OCI-LY3 (cell line): ENCODE results near the gene NCK2.

Experiments used
- H2AFZ ChIP-seq: fragments of 200-600, 300-600 bp; shearing (Covaris generic); 2 replicates; pipeline ENCODE4 v1.6.0; 2014; ENCODE audit warnings: antibody characterized with exemption, low read depth, low read length
- H3K27ac ChIP-seq: fragments of 200-600, 300-600 bp; sonication (generic); 2 replicates; pipeline ENCODE4 v1.5.1; 2014; ENCODE audit warnings: mild to moderate bottlenecking, low read length, moderate library complexity, mixed read lengths
- H3K27me3 ChIP-seq: fragments of 200-600, 300-600 bp; sonication (generic); 2 replicates; pipeline ENCODE4 v1.6.1; 2014; ENCODE audit warnings: low read depth, low read length, mixed read lengths
- H3K36me3 ChIP-seq: fragments of 200-600, 300-600 bp; sonication (generic); replicated peaks from 2 replicates; pipeline ENCODE3; 2014; ENCODE audit warnings: low read depth, low read length, mixed read lengths
- H3K4me1 ChIP-seq: fragments of 300-600, 200-600 bp; sonication (generic); 2 replicates; pipeline ENCODE4 v1.6.1; 2014; ENCODE audit warnings: low read length, mixed read lengths
- H3K4me2 ChIP-seq: fragments of 200-600, 300-600 bp; sonication (generic); 2 replicates; pipeline ENCODE4 v1.6.1; 2014; ENCODE audit warnings: low read length, mixed read lengths
- H3K4me3 ChIP-seq: fragments of 300-600, 200-600 bp; sonication (generic); 2 replicates; pipeline ENCODE4 v1.5.1; 2014; ENCODE audit warnings: antibody characterized with exemption, mild to moderate bottlenecking, low read length, moderate library complexity
- H3K79me2 ChIP-seq: fragments of 300-600, 200-600 bp; shearing (Covaris generic); 2 replicates; pipeline ENCODE4 v1.6.1; 2014; ENCODE audit warnings: mild to moderate bottlenecking, low read length, mixed read lengths
- H3K9ac ChIP-seq: fragments of 300-600, 200-600 bp; shearing (Covaris generic); 2 replicates; pipeline ENCODE4 v1.6.0; 2014; ENCODE audit warnings: mild to moderate bottlenecking, low read length, moderate library complexity
- H3K9me3 ChIP-seq: fragments of 200-600, 300-600 bp; shearing (Covaris generic); 2 replicates; pipeline ENCODE4 v1.6.1; 2014; ENCODE audit warnings: low read length, mixed read lengths; ENCODE audit not compliant: insufficient read depth
- H4K20me1 ChIP-seq: fragments of 200-600, 300-600 bp; sonication (generic); 2 replicates; pipeline ENCODE4 v1.6.1; 2016; ENCODE audit warnings: low read length, mixed read lengths; ENCODE audit not compliant: insufficient read depth
- CTCF ChIP-seq: fragments of 200-600, 300-600 bp; sonication (generic); IDR thresholded peaks from 2 replicates; pipeline ENCODE4 v1.5.1; 2014; ENCODE audit warnings: antibody characterized with exemption, low read length, low read depth
- EZH2phosphoT487 ChIP-seq: fragments of 200-600 bp; shearing (Covaris generic); IDR thresholded peaks from 2 replicates; pipeline ENCODE4 v1.6.1; 2018; ENCODE audit warnings: antibody characterized with exemption, mixed run types, low read depth

The NCK2 gene

GRCh38 chr2:105714141-105714540, 30.6 kb upstream of the NCK2 start:
- no peak overlapping the region for H3K4me2 ChIP-seq
- H3K27me3 ChIP-seq: peaks cover 29% of the 10 kb centered on the region
- TF ChIP-seq EZH2phosphoT487 (no peak), CTCF (no peak)
- H4K20me1 ChIP-seq: no peaks in the 10 kb centered on the region
- H3K27ac ChIP-seq: no peak overlapping the region
- no peaks in the 10 kb centered on the region; the same call in 1 of the 2 replicates for H3K4me1 ChIP-seq
- no peaks in the 10 kb centered on the region for H3K36me3 ChIP-seq
- H3K4me3 ChIP-seq: no peak overlapping the region
- no peak overlapping the region for H3K9ac ChIP-seq
- H3K9me3 ChIP-seq: no peaks in the 10 kb centered on the region
- no peak overlapping the region for H2AFZ ChIP-seq
- H3K79me2 ChIP-seq: no peaks in the 10 kb centered on the region

- no peak overlapping the region for H3K4me3 ChIP-seq
- no peak overlapping the region for H2AFZ ChIP-seq
- no peaks in the 10 kb centered on the region for H4K20me1 ChIP-seq
- H3K4me2 ChIP-seq: no peak overlapping the region
- no peaks in the 10 kb centered on the region for H3K79me2 ChIP-seq
- no peaks in the 10 kb centered on the region; the same call in 1 of the 2 replicates for H3K4me1 ChIP-seq
- no peaks in the 10 kb centered on the region for H3K36me3 ChIP-seq
- peaks cover 30% of the 10 kb centered on the region for H3K27me3 ChIP-seq
- no peaks in the 10 kb centered on the region for H3K9me3 ChIP-seq
- H3K9ac ChIP-seq: no peak overlapping the region
- TF ChIP-seq CTCF (no peak), EZH2phosphoT487 (no peak)
- H3K27ac ChIP-seq: no peak overlapping the region
These were observed 25.7 kb upstream of the NCK2 start for GRCh38 chr2:105718846-105719481.

- TF ChIP-seq CTCF (no peak), EZH2phosphoT487 (no peak)
- Histone ChIP-seq H3K4me1 (peaks cover 8% of the 10 kb centered on the region; the same call in 1 of the 2 replicates), H3K9me3 (peaks cover under 1% of the 10 kb centered on the region; the same call in 1 of the 2 replicates), H4K20me1 (no peaks in the 10 kb centered on the region), H3K27me3 (peaks cover 24% of the 10 kb centered on the region), H3K79me2 (no peaks in the 10 kb centered on the region), H3K9ac (no peak overlapping the region), H2AFZ (no peak overlapping the region), H3K4me2 (no peak overlapping the region), H3K4me3 (no peak overlapping the region), H3K27ac (no peak overlapping the region), H3K36me3 (no peaks in the 10 kb centered on the region)
These were observed 22.7 kb upstream of the NCK2 start for GRCh38 chr2:105721991-105722511.

- Histone ChIP-seq H2AFZ (no peak overlapping the region), H3K4me1 (peaks cover 8% of the 10 kb centered on the region; the same call in 1 of the 2 replicates), H3K36me3 (peaks cover 5% of the 10 kb centered on the region), H3K27me3 (peaks cover 24% of the 10 kb centered on the region), H4K20me1 (no peaks in the 10 kb centered on the region), H3K9ac (no peak overlapping the region), H3K4me2 (no peak overlapping the region), H3K9me3 (peaks cover 6% of the 10 kb centered on the region; the same call in 1 of the 2 replicates), H3K27ac (no peak overlapping the region), H3K4me3 (no peak overlapping the region), H3K79me2 (no peaks in the 10 kb centered on the region)
- no peak for TF ChIP-seq CTCF
- no peak for TF ChIP-seq EZH2phosphoT487
These were observed 21.9 kb upstream of the NCK2 start for GRCh38 chr2:105722726-105723297.
